GM21786 (cell line): ENCODE data around the gene PKM.

Source experiments
- ATAC-seq: cut with Tn5 transposase; IDR thresholded peaks from one replicate; pipeline ENCODE4 v1.9.1; 2021; ENCODE audit not compliant: unreplicated experiment

PKM gene

GRCh38 chr15:72202302-72202701 lies 28.7 kb downstream of the PKM start:
- no peak for ATAC-seq

- no peak for ATAC-seq
Measured at GRCh38 chr15:72201391-72201921, 29.5 kb downstream of the PKM start.

GRCh38 chr15:72200395-72201237 lies 30.4 kb downstream of the PKM start:
- no peak for ATAC-seq

- ATAC-seq = peak; percentile 62
Measured at GRCh38 chr15:72199721-72200212, 31.2 kb downstream of the PKM start.

GRCh38 chr15:72199205-72199515 lies 31.8 kb downstream of the PKM start:
- ATAC-seq = no peak

- ATAC-seq = no peak
Measured at GRCh38 chr15:72198356-72199204, 32.4 kb downstream of the PKM start.

GRCh38 chr15:72197460-72198355 lies 33.3 kb downstream of the PKM start, which contains the start of gene GRAMD2A:
Gene GRAMD2A (minus strand): TSS chr15:72197787.
- ATAC-seq = no peak

- no peak for ATAC-seq
Measured at GRCh38 chr15:72197041-72197459, 33.9 kb downstream of the PKM start.

- ATAC-seq = no peak
Measured at GRCh38 chr15:72196409-72197040, 34.5 kb downstream of the PKM start.

GRCh38 chr15:72195101-72195511 lies 35.9 kb downstream of the PKM start:
- ATAC-seq = no peak

- no peak for ATAC-seq
Measured at GRCh38 chr15:72193836-72194396, 37.1 kb downstream of the PKM start.

- no peak for ATAC-seq
Measured at GRCh38 chr15:72192416-72192815, 38.6 kb downstream of the PKM start.

- no peak for ATAC-seq
Measured at GRCh38 chr15:72189250-72189902, 41.6 kb downstream of the PKM start.

GRCh38 chr15:72184165-72184811 lies 46.7 kb downstream of the PKM start:
- ATAC-seq = no peak

GRCh38 chr15:72183781-72184164 lies 47.2 kb downstream of the PKM start:
- ATAC-seq = no peak

- ATAC-seq = no peak
Measured at GRCh38 chr15:72182673-72183072, 48.3 kb downstream of the PKM start.

GRCh38 chr15:72182244-72182643 lies 48.7 kb downstream of the PKM start:
- ATAC-seq = no peak

GRCh38 chr15:72180761-72181324 lies 50.1 kb downstream of the PKM start:
- no peak for ATAC-seq
